Suppressor macrophage treated with lipopolysaccharide for 4 hours (primary cell): ENCODE measurements around the gene UBE2E2.

Source experiments
- DNase-seq: peaks from one replicate; pipeline ENCODE4 v3.0.0-alpha.2; 2020

Gene UBE2E2

GRCh38 chr3:23242106-23242505, 39.0 kb downstream of the UBE2E2 start:
- no peak for DNase-seq

- DNase-seq, result no peak
These were observed 41.4 kb downstream of the UBE2E2 start for GRCh38 chr3:23244324-23245041.

DNA sequence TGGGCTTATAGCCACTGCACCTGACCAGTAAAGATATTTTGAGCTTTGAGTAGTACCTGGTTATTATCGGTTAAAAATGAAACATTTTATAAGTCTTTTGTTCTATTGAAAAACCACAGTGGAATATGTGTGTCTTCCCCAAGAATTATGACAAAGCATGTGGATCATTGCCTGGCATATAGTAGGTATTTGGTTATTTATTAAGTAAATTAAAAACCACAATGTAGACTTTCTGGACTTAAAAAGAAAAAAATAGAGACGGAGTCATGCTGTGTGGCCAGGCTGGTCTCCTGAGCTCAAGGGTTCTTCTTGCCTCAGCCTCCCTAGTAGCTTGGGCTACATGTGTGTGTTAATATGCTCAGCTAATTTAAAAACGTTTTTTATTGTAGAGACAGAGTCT, 43.5 kb downstream of the UBE2E2 start:
- DNase-seq, result no peak

DNA sequence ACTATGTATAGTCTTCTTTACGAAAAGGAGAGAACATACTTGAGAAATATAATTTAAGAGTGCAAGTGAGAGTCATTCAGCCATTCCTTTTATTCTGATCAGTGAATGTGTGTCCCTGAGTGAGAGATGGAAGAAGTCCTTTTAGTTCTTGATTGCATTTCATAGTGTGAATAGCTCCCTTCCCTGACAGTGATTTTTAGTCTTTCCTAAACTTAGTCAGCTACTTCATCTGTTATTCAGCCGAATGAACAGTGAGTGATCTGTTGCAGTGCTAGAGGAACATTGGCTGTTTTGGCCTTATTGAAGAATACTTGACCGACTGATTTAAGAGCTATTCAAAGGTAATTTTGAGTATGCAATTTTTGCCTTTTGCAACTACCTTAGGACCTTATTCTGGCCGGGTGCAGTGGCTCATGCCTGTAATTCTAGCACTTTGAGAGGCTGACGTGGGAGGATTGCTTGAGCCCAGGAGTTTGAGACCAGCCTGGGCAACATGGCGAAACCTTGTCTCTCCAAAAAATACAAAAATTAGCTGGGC, 45.5 kb downstream of the UBE2E2 start:
- no peak for DNase-seq

DNA sequence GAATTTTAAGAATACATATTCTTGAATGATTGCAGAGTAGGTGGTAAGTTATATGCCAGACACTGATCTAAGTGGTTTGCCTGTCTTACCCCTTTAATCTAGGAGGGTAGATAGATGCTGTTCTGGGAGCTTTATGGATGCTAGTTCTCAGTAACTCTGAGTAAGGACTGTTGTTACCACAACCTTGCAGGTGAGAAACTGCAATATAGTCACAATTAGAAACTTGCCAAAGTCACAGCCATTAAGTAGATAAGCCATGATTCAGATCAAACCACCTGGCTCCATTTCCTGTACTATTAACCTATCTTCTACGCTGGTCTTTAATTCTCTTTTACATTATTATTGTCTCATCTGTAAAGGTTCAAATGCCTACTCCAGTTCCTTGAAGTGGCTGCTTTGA, 46.8 kb downstream of the UBE2E2 start:
- no peak for DNase-seq

GRCh38 chr3:23252122-23252521, 49.0 kb downstream of the UBE2E2 start:
- no peak for DNase-seq

GRCh38 chr3:23253214-23253613, 50.1 kb downstream of the UBE2E2 start:
- DNase-seq, result peak; percentile 18

DNA sequence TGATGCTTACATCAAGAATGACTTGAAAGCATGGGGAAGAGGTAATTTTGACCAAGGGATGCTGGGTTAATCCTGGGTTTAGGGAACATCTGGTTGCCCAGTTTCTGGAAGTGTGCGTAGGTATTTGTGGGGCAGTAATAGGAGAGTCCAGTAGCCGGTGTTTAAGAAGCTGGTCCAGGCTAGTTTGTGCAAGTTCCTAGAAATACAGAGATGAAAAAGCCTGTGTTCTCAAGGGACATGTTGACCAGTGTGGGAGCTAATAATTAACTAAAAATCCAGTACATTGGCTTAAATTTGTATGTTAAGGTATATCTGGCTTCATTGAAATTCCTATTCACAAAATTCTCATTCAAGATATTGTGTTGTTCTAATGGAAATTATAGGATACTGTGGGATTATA, 51.2 kb downstream of the UBE2E2 start:
- no peak for DNase-seq

DNA sequence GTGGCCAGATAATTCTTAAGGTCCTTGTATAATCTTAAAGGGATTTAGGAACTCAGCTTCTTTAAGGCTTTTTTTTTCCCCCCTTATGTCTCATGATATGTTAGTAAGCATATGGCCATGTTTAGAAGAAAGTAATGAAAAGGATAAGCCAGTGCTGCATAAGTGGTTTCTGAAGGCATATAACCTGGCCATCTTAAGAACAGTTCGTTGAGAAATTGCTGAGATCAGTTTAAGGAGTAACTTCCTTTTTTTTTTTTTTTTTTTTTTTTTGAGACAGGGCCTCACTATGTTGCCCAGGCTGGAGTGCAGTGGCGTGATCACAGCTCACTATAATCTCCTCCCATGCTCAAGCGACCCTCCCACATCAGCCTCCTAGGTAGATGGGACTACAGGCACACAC, 51.7 kb downstream of the UBE2E2 start:
- DNase-seq, result peak; percentile 28

DNA sequence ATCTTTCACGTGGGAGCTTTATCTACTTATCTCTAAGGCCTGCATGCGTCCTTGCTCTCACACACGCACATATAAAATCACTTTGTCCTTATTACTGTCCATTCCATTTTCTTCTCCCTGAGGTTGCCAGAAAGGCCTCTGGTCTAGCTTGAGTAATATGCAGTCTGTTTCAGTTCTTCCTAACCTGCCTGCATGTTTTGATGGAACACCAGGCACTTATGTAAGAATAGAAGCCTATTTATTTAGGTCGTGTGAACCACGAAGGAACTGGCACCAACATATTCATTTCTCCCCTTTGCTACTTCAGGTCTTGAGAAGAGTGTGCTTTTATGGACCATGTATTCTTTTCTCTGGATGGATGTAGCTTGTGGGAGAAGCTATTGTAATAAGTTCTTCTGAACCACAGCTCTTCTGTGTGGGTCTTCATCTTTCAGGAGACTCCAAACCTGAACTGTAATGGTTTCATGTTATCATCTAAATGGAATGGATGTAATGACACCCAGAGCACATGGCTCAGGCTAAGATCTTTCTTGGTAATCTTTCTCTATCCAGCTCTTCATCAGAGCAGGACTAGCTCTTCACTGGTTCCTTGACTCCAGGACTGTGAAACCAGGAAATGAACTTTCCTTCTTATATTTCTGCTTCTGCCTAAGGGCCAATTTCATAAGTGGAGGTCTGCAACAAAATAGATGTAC, 53.8 kb downstream of the UBE2E2 start:
- no peak for DNase-seq

DNA sequence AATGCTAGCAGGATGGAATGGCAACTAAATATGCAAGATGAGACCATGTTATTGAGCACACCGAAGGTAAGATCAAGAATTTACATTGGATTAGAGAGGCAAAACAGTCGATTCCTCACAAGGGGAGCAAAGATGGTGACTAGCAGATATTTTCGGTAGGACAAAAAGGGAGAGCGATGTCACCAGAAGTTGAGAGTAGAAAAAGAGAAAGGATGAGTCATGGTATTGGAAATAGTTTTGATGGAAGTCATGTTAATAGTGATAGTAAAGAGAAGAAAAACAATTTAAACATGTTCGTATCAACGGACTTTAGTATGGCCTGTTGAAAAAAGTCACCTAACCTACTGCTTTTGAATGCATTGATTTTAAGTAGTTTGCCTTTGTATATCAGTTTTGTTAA, 55.0 kb downstream of the UBE2E2 start:
- DNase-seq, result no peak

- DNase-seq, result no peak
These were observed 56.4 kb downstream of the UBE2E2 start for GRCh38 chr3:23259515-23259914.

DNA sequence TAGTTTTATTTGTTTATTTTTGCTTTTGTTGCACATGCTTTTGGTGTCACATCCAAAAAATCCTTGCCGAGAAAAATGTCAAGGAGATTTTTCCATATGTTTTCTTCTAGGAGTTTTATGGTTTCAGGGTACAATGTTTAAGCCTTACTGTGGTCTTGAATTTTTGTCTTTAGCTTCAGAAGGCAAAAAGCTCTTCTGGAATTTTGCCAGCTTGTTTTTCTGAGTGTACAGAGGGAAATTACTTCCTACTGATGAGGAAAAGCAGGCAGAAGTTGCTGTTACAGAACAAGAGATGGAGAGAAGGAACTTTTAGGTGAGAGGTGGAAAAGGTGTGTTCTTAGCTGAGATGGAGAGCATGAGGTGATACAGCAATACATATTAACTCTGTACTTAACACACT, 59.6 kb downstream of the UBE2E2 start:
- DNase-seq, result no peak

DNA sequence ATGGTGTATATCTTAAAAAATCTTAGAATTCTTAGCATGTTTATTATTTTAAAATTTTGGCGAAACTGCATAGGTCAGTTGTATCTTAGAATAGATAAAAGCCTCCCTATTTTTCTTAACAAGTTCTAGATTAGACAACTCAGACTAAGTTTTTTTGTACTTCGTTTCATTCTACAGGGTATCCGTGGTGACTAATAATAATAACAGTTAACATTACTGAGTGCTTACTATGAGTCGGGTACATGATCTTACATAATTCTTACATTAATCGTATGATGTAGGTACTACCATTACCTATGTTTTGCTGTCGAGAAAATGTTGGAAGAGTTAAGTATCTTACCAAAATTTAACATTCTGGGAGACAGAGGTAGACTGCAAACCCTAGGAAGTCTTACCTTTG, 60.7 kb downstream of the UBE2E2 start:
- DNase-seq, result no peak

GRCh38 chr3:23264413-23264812, 61.3 kb downstream of the UBE2E2 start:
- DNase-seq, result no peak

DNA sequence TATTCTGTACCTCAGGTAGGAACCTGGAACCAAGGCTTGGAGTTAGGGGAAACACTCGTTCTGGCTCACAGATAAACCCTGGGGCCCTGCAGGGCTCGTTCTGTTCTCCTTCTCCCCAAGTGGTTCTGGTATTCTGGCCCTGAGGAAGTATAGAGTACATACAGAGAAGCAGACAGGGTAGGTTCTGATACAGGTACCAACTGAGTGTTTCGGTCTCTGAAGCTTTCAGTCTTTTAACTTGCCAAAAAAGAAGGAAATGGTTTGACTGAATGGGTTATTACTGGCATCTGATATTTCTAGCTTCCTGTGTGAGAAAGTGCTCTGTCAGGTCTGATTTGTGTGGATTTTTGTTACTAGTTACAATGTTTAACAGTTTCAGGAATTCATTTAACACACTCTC, 67.3 kb downstream of the UBE2E2 start:
- DNase-seq, result no peak

GRCh38 chr3:23271876-23272741, 69.0 kb downstream of the UBE2E2 start:
- DNase-seq, result no peak

GRCh38 chr3:23272820-23273219, 69.7 kb downstream of the UBE2E2 start:
- DNase-seq, result no peak

DNA sequence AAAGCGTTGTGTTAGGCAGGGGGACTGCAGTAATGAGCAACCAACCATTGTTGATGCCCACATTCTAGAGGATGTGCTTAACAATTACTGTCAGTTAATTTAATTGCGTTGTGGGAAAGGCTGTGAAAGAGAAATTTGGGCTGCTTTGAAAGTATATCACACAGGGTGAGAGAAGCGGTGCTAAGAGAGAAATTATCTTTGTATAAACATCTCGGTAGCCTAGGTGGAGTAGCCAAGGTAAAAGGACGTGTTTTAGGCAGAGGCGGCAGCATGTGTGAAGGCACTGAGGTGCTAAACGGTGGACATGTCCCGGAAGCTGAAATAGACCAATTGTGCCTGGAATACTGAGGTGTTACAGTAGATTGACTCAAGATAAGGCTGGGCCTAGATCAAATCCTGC, 71.9 kb downstream of the UBE2E2 start:
- DNase-seq, result no peak

DNA sequence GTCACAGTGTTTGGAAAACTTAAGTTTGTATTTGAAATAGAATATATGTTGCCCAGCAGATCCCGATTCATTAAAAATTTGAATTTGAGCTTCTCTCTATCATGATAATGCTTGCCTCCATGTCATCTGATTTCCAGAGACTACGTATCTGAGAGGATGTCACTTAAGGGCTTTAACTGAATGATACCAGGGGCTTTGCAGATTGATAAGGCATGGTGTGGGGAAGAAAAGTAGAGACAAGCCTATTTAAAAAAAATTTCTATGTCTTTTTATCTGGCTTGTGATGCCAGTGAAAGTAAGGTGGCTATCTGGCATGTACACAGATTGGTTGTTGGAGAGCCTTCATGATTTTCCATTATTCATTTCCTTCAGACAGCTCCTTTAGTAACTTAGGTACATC, 72.7 kb downstream of the UBE2E2 start:
- DNase-seq, result no peak

DNA sequence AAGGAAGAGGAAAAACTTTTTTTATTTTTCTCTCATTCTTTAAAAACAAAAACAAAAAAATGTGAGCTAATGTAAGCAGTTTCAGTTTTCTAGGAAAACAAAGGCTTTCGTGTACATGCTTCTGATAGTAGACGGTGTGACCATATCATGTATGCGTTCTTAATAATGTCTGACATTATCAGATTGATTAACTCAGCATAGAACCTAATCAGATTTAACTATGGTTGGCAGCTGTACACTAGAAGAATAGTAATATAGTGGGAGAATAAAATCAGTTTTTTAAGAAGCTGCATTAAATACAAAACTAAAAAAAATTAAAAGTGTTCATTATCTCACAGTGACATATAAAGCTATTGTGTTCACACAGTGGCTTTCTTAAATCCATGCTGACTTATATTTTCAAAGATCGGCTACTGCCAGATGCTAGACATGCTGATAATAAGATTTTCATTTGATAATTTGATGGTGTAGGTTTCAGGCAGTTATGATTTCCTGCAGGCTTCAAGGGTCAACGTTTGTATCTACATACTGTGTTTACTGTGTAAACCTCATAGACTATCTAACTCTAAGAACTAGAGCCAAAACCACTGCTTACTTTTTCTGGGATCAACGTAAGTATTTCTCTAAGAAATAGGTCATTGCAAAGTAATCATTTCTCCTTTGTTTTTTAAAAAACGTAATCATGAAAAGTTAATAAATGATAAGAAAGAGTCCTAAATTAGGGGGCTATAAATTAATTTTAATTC, 74.0 kb downstream of the UBE2E2 start:
- DNase-seq, result no peak

DNA sequence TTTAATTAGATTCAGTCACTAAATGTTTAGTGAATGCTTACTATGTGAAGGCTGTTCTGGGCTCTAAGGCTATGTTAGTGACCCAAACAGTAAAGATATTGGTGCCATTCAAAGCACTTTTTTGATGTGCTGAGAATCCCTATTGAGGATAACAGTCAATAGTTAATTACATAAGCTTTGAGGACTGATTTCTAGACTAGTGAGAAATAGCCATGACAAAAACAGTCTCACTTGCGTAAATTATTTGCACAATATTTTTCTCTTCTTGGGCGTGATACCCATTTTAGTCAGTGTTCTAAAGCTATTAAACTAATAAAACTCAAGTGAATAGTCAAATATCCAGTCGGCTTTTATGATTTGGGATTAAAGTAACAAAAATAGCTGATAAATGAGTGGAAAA, 74.6 kb downstream of the UBE2E2 start:
- DNase-seq, result no peak

- no peak for DNase-seq
These were observed 80.5 kb downstream of the UBE2E2 start for GRCh38 chr3:23283625-23284024.
